Caco-2 (cell line): ENCODE measurements around the gene RRBP1. TPM values are rescaled to one million over a fixed set of nuclear protein-coding genes. Genes with fewer than 3 reads are reported as not detected.

ENCODE experiments used
- BruUV-seq: library from RNA; stranded (reverse); fragments of 400-500 nt; replicated peaks from 2 replicates; lab custom pipeline; 2021; lab: Mats Ljungman, UMichigan
- CTCF ChIA-PET: fragments of 300-600 bp; sonication (Branson Sonifier 250); formaldehyde crosslinking; loops from one replicate; lab custom pipeline; 2022; ENCODE audit warnings: antibody characterized with exemption; lab: Charles Lee
- POLR2A ChIA-PET: fragments of 300-600 bp; sonication (Branson Sonifier 250); formaldehyde crosslinking; loops from one replicate; lab custom pipeline; 2022; ENCODE audit warnings: antibody characterized with exemption; lab: Charles Lee
- DNase-seq, 2 experiments: peaks; one replicate each; pipeline versions ENCODE4 v3.0.0 to v3.0.0-alpha.2; 2020 to 2022
- H3K27me3 ChIP-seq: replicated peaks from 2 replicates; pipeline ENCODE4 v1.6.0; 2011; ENCODE audit warnings: low read length; ENCODE audit not compliant: control insufficient read depth, insufficient read depth
- H3K36me3 ChIP-seq: 2 replicates; pipeline ENCODE4 v1.5.1; 2011; ENCODE audit warnings: low read length; ENCODE audit not compliant: control insufficient read depth, insufficient read depth
- H3K4me1 ChIP-seq: fragments of 250-450 bp; sonication (Bioruptor Pico); 2 replicates; pipeline ENCODE4 v1.5.1; 2020; ENCODE audit warnings: mild to moderate bottlenecking
- H3K4me3 ChIP-seq: 2 replicates; pipeline ENCODE4 v1.5.1; 2011; ENCODE audit warnings: low read depth, mild to moderate bottlenecking, control low read depth, low read length
- H3K9me3 ChIP-seq: fragments of 250-450 bp; sonication (Bioruptor Pico); 2 replicates; pipeline ENCODE4 v1.5.1; 2020; ENCODE audit warnings: mild to moderate bottlenecking, moderate library complexity
- H3K27ac Mint-ChIP-seq: one replicate; pipeline ENCODE4 v1.8.0; 2022; ENCODE audit warnings: mixed read lengths; ENCODE audit not compliant: unreplicated experiment
- H3K27me3 Mint-ChIP-seq: one replicate; pipeline ENCODE4 v1.8.0; 2022; ENCODE audit warnings: mixed read lengths; ENCODE audit not compliant: insufficient read depth, unreplicated experiment
- H3K36me3 Mint-ChIP-seq: one replicate; pipeline ENCODE4 v1.8.0; 2022; ENCODE audit warnings: mild to moderate bottlenecking, mixed read lengths; ENCODE audit not compliant: insufficient read depth, unreplicated experiment
- H3K4me1 Mint-ChIP-seq: one replicate; pipeline ENCODE4 v1.8.0; 2022; ENCODE audit warnings: low read depth, mixed read lengths; ENCODE audit not compliant: unreplicated experiment
- H3K4me3 Mint-ChIP-seq: one replicate; pipeline ENCODE4 v1.8.0; 2022; ENCODE audit warnings: mild to moderate bottlenecking, moderate library complexity, mixed read lengths; ENCODE audit not compliant: unreplicated experiment
- H3K9me3 Mint-ChIP-seq: one replicate; pipeline ENCODE4 v1.8.0; 2022; ENCODE audit warnings: mixed read lengths; ENCODE audit not compliant: unreplicated experiment
- intact Hi-C: fragments of 100-400 bp; cut with micrococcal nuclease; formaldehyde crosslinking; loops from one replicate; pipeline ENCODE4 v1.10.0; 2022; ENCODE audit not compliant: unreplicated experiment
- total RNA-seq: library from RNA; stranded (reverse); gene quantifications from 2 replicates; pipeline ENCODE4 v1.2.3, GENCODE V29; 2022
- TF ChIP-seq, protein P1 (sequence below), 2 experiments: fragments of 200-600 bp in 1 of 2; IDR thresholded peaks; 1 replicate in 1 of 2; 2 replicates in 1 of 2; pipeline versions ENCODE4 v1.5.1 to v1.8.0; 2011 to 2022; ENCODE audit warnings: antibody characterized with exemption in 1 of 2, control low read depth in 1 of 2, inconsistent platforms in 1 of 2, low read depth in 1 of 2, low read length in 1 of 2, mild to moderate bottlenecking in 1 of 2, moderate library complexity in 1 of 2; ENCODE audit not compliant: insufficient read depth in 1 of 2, severe bottlenecking in 1 of 2, unreplicated experiment in 1 of 2

Gene RRBP1
- total RNA-seq, 1 experiment from 2014 or later = 758 TPM

DNA sequence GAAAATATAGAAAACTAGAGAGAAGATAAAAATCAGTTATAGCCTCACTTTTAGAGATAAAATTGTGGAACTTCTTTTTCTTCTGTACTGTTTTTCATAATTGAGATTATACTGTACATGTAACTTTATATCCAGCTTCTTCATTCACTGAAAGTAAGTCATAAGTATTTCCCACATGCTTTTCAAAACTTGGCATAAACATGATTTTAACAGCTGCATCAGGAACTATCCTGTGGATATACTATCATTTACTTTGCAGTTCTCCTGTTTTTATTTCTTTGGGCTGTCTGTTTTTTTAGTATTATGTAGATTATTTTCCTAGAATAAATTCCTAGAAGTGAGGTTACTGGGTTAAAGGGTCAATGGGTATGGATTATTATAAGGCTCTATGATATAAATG is 97.4 kb downstream of the RRBP1 start:
- no peak overlapping the region for H3K4me3 Mint-ChIP-seq
- H3K4me1 Mint-ChIP-seq = peaks cover 23% of the 10 kb centered on the region
- H3K4me3 ChIP-seq = no peak overlapping the region
- ChIA-PET POLR2A (no interaction called here), CTCF (no interaction called here)
- peaks cover 12% of the 10 kb centered on the region for H3K4me1 ChIP-seq
- no peaks in the 10 kb centered on the region for H3K9me3 Mint-ChIP-seq
- no peaks in the 10 kb centered on the region for H3K27me3 Mint-ChIP-seq
- peaks cover 1% of the 10 kb centered on the region; the same call in 1 of the 2 replicates for H3K36me3 ChIP-seq
- DNase-seq = no peak
- H3K36me3 Mint-ChIP-seq = peaks cover 37% of the 10 kb centered on the region
- TF ChIP-seq, protein P1, sequence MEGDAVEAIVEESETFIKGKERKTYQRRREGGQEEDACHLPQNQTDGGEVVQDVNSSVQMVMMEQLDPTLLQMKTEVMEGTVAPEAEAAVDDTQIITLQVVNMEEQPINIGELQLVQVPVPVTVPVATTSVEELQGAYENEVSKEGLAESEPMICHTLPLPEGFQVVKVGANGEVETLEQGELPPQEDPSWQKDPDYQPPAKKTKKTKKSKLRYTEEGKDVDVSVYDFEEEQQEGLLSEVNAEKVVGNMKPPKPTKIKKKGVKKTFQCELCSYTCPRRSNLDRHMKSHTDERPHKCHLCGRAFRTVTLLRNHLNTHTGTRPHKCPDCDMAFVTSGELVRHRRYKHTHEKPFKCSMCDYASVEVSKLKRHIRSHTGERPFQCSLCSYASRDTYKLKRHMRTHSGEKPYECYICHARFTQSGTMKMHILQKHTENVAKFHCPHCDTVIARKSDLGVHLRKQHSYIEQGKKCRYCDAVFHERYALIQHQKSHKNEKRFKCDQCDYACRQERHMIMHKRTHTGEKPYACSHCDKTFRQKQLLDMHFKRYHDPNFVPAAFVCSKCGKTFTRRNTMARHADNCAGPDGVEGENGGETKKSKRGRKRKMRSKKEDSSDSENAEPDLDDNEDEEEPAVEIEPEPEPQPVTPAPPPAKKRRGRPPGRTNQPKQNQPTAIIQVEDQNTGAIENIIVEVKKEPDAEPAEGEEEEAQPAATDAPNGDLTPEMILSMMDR (IDR thresholded peaks at IDR 0.05; ENCODE audit: insufficient read depth in 1 of 2, low read depth in 1 of 2, low read length in 1 of 2, severe bottlenecking in 1 of 2, unreplicated experiment in 1 of 2) = no peak
- no peaks in the 10 kb centered on the region for H3K27me3 ChIP-seq
- intact Hi-C loops = no loop called here
- H3K27ac Mint-ChIP-seq = no peak overlapping the region
- no TSS peak for BruUV-seq
- no peaks in the 10 kb centered on the region for H3K9me3 ChIP-seq

- H3K4me1 ChIP-seq = peaks cover 12% of the 10 kb centered on the region
- peaks cover 30% of the 10 kb centered on the region for H3K4me1 Mint-ChIP-seq
- no peaks in the 10 kb centered on the region for H3K27me3 Mint-ChIP-seq
- ChIA-PET CTCF (no interaction called here), POLR2A (interaction anchor here (0.6 to 1.0 kb wide), 3 partner anchors 11 to 169 kb away, joined by 3 to 4 read pairs (median 4); partner anchors contain the start of gene DSTN)
- H3K4me3 ChIP-seq = no peak overlapping the region
- H3K27ac Mint-ChIP-seq = no peak overlapping the region
- H3K36me3 Mint-ChIP-seq = peaks cover 34% of the 10 kb centered on the region
- no peaks in the 10 kb centered on the region for H3K27me3 ChIP-seq
- H3K9me3 Mint-ChIP-seq = no peaks in the 10 kb centered on the region
- H3K36me3 ChIP-seq = peaks cover 1% of the 10 kb centered on the region; the same call in 1 of the 2 replicates
- intact Hi-C loops = no loop called here
- DNase-seq = no peak
- H3K4me3 Mint-ChIP-seq = no peak overlapping the region
- TF ChIP-seq, protein P1 (IDR thresholded peaks at IDR 0.05; ENCODE audit: insufficient read depth in 1 of 2, low read depth in 1 of 2, low read length in 1 of 2, severe bottlenecking in 1 of 2, unreplicated experiment in 1 of 2) = no peak
- H3K9me3 ChIP-seq = no peaks in the 10 kb centered on the region
- no TSS peak for BruUV-seq
Measured at GRCh38 chr20:17583126-17583525, 98.9 kb downstream of the RRBP1 start.

- Mint-ChIP-seq H3K27me3 (no peaks in the 10 kb centered on the region), H3K36me3 (peaks cover 25% of the 10 kb centered on the region), H3K27ac (peak overlapping the region; percentile 11), H3K4me3 (no peak overlapping the region), H3K9me3 (no peaks in the 10 kb centered on the region), H3K4me1 (peaks cover 25% of the 10 kb centered on the region)
- no peaks in the 10 kb centered on the region for H3K27me3 ChIP-seq
- H3K9me3 ChIP-seq = no peaks in the 10 kb centered on the region
- intact Hi-C loops = loop anchor here (2.0 kb wide), 1 partner anchor 14 kb away; no protein-coding TSS in a partner anchor
- no peak overlapping the region for H3K4me3 ChIP-seq
- no TSS peak for BruUV-seq
- ChIA-PET POLR2A (interaction anchor here (0.7 to 3.5 kb wide), 2 partner anchors 11 to 40 kb away, joined by 4 to 17 read pairs; partner anchors contain the start of gene DSTN), CTCF (interaction anchor here (0.7 kb wide), 1 partner anchor 9 kb away, joined by 3 read pairs; no protein-coding TSS in a partner anchor)
- TF ChIP-seq, protein P1 (IDR thresholded peaks at IDR 0.05; ENCODE audit: insufficient read depth in 1 of 2, low read depth in 1 of 2, low read length in 1 of 2, severe bottlenecking in 1 of 2, unreplicated experiment in 1 of 2) = no peak
- no peaks in the 10 kb centered on the region for H3K36me3 ChIP-seq
- DNase-seq = no peak
- H3K4me1 ChIP-seq = peaks cover 17% of the 10 kb centered on the region
Measured at GRCh38 chr20:17580895-17581294, 101.1 kb downstream of the RRBP1 start.
